Measurements from ENCODE around the gene YKT6.
"Not testable (repeated sequence)": the region's sequence is repeated elsewhere in the genome, so short reads cannot be mapped to it uniquely, and the experiment has no call there.

YKT6 gene

DNA sequence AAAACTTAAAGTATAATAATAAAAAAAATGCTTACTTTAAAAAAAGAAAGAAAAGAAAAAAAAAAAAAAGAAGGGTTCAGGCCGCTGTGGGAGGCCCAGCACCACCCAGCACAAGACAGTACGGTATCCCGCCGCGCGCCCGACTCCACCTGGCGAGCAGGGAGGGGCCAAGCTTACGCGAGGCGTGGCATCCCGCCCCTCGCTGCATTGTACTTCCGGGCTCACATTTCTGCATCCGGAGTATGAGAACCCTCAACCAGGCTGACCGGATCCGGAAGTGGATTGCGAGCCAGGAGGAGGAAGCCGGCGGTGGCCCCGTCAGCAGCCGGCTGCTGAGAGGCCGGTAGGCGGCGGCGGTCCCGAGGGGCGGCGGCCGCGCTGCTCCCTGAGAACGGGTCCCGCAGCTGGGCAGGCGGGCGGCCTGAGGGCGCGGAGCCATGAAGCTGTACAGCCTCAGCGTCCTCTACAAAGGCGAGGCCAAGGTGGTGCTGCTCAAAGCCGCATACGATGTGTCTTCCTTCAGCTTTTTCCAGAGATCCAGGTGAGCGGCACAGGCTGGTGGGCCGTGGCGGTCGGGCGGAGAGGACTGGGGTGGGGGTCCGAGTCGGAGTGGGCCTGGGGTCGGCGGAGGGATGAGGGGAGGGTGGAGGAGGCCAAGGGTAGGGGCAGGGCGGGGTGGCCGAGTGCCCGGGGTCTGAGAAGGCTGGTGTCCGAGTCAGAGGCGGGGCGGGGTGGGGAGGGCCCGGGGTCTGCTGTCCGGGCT is at the start of gene YKT6:
YKT6 (plus strand) TSS at position 280 of the 763 bp plus-strand sequence; CDS start at position 438, 158 bp downstream.
- DNase-seq, result peak; percentile 94

DNA sequence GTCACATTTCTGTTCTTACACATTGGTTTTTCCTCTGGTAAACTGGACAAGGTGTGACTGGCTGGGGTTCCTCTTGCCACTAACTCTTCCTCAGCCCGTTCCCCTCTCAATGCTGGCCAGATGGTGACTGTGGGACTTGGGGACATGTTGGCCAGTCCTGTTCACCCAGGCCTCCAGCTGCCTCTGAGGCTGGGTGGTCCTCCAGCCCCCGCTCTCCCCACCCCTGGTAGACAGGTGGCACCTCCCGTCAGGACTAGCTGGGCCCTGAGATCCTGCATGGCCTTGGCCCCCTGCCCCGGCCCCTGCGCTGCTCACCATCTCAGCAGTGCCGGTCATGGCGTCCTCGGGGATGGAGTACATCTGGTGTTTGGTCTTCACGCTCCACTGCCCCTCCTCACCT is 48.8 kb upstream of the YKT6 start:
- DNase-seq, result no peak

DNA sequence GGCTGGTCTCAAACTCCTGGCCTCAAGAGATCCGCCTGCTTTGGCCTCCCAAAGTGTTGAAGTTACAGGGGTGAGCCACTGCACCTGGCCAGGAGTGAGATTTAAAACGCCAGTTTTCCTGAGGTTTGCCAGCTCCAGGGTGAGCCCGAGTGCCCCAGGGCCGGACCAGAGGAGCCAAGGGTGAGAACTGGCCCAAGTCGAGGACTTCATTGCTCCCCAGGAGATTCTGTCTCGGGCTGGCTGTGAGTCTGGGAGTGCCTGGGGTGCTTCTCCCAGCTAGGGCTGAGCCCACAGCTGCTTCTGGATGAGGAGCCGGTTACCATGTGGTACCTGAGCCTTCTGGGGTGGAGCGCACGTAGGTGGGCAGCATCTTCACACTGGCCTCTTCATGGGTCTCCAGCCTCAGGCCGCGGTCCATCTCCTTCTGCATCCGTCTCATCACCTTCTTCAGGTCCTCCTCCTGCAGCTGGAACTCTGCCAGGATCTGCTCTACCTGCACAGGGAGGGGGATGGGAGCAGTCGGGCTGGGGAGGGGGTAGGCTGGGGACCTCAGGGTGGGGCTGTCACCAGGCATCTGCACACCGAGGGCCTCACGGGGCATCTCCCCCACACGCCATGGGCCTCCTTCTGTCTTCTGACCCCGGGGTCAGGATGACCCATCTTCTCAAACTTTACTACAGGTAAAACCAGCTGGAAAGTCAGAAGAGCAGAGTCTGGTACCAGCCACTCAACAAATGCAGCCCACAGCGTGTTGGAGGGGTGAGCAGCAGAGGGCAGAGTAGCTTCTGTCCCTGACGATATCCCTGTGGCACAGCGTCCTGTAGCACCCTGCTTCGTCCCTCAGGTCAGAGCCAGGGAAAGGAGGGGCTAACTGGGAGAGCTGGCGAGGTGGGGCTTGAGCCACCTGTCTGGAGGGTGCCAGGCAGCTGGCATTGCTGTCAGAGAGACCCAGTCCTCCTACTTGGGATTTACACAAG is 47.5 kb upstream of the YKT6 start:
- DNase-seq, result no peak

DNA sequence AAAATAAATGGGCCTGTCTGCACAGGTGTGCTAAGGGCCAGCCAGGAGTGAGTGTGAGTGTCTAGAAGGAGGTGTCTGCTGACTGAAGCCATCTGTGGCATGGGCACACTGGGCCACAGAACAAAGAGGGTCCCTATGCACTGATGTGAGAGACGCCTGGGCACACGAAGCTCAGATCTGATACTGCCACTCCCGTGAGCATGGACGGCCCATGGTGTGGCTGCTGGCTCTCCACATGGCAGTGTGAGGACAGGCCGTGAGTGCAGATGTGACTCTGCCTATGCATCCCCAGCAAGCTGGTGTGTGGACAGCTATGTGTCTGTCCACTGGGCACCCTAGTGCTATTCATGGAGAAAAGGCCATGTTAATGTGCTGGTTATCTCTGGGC is 46.8 kb upstream of the YKT6 start:
- DNase-seq, result no peak

DNA sequence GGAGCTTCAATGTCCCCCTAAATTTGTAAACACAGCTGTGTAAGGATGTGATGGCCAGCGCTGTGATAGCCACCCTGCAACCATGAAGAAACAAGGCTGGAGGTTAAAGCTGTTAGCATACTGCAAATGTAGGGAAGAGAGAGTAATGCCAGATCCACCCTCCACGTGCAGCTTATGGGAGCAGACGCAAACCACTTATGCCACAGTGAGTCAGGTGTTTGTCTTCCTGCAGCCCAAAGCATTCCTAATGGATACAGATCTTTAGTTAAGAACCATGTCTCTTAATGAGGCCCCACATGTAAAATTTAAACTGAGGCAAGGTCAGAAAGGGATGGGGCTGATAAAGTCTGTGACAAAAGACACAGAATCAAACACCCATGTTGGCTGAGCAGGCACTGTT is 46.1 kb upstream of the YKT6 start:
- no peak for DNase-seq

DNA sequence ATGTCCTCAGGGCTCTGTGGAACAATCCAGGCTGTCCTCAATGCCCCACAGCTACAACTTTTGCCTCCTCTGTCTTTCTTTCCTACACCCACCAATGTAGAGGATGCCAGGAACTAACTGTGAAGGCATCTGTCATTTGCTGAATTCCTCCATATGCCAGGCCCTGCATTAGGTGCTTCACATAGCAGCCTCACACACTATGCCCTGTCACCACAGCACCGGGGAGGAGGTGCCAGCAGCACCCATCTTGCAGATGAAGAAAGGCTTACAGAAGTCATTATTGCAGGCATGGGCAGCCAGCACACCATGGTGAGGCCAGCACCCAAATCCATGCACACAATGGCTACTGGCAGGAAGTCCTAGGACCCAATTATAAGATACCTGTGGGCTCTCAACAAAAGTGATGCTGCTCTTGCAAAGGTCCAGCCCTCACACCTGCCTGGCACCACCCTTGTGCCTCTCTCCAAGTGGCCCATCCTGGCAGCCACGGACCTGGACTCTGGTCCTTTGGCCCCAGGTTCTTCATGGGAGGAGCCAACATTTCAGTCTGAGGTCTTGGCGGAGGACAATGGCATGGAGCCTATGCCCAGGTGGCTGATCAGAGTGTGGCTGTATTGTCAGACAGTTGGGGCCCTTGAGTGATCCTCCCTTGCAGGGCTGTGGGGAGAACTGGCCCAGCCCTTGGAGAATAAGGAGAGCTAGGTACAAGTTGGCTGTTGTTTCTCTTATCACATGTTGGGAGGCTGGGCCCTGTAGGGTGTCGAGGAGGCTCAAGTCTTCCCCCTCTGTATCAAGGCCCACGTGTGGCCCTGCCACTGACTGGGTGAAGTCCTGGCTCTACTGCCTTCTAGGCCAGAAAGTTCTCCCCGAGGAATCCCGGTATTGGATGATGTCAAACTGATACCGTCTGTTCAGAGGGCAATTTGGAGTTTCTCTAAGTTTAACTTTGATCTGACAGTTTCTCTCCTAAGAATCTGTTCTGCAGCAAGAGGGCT is 45.3 kb upstream of the YKT6 start:
- DNase-seq, result no peak

DNA sequence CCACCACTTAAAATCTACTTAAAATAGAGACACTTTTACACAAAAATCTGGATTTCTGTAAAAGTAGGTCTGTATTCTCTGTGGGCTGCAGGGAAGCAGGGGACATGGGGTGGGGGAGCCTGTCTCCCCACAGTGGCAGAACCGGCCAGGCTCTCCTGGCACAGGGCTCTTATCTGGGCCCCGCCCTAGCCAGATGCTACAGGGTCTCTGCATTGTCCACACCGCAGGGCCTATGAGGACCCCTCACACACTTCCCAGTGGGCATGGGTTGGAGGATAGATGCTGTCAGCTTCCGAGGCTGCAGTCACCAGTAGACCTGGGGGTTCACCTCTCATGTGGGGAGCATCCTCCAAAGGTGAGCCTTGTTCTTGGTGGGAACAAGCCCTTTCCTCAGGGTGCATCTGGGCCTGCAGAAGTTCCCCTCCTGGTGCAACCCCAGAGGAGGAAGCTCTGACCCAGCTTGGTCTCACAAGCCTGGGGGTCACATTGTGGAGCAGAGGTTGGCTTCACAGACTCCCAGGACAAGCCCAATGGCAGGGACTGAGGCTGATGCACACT is 44.2 kb upstream of the YKT6 start:
- no peak for DNase-seq

DNA sequence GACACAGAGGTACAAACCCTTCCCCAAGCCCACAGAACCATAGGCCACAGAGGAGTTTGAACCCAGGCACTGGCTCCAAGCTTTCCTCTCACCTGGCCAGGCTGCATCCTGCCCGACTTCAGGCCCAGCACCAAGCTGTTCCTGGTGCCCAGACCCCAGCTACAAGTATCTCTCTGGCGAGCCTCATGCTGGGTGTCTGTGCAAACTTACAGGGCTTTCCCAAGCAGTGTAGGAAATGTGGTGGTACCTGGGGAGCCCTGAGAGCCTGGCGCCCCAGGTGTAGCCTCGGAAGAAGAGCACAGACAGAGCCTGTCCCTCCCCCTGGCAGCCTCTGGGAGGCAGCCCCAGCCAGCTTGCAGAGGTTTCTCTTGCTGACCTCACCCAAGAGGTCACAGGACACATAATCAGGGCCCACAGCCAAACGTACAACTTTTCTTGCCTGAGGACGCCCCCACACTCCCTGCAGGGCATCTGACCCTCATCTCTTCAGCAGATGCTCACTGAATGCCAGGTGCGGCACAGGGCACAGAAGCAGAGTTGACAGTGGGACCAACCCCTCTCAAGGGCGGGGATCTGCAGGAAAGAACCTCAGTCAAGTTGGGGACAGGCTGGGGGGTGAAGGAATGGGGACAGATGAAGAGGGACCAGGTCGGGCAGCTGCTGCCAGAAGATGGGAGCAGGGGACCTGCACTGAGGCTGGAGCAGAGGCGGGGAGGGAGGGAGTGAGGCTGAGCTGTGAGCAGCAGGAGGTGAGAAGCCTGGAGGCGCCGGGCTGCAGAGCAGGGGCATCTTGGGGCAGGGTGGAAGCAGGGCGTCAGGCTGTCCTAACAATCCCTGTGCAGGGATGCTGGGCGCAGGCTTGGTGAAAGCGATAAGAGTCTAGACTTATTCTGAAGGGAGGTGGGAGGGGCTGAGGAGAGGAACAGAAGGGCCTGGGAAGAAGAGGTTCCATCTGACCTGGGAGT is 43.4 kb upstream of the YKT6 start:
- no peak for DNase-seq

DNA sequence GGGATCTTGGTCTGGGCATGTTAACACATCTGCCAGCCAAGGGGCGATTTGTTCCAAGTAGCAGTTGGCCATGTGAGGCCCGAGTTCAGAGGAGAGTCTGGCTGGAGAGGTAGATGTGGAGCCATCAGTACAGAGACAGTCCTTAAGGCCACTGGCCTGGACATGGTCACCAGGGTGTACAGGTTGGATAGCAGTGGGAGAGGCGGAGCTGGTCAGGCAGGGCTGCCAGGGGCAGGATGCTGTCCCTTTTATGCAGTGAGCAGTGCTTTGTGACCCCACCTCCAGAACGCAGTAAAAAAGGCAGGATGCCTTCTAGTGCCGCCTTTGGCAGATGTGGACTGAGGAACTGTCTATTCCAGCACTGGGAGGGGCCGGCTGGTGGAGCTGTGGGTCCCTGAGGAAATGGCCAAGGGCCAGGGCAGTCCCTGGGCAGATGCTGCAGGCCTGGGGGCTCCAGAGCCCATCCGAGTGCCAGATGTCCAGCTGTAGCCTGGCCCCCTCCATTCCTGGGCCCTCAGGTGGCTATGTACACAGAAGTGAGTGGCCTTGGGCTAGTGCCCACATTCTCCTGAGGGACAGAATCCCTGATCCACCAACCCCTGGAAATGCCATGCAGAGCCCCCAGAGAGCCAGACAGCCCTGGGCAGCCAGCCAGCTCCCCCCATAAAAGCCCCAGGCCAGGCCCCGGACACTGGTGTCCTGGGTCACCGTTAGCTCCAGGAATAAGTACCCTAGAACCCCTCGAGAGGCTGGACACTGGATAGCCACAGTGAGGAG is 42.5 kb upstream of the YKT6 start:
- no peak for DNase-seq

DNA sequence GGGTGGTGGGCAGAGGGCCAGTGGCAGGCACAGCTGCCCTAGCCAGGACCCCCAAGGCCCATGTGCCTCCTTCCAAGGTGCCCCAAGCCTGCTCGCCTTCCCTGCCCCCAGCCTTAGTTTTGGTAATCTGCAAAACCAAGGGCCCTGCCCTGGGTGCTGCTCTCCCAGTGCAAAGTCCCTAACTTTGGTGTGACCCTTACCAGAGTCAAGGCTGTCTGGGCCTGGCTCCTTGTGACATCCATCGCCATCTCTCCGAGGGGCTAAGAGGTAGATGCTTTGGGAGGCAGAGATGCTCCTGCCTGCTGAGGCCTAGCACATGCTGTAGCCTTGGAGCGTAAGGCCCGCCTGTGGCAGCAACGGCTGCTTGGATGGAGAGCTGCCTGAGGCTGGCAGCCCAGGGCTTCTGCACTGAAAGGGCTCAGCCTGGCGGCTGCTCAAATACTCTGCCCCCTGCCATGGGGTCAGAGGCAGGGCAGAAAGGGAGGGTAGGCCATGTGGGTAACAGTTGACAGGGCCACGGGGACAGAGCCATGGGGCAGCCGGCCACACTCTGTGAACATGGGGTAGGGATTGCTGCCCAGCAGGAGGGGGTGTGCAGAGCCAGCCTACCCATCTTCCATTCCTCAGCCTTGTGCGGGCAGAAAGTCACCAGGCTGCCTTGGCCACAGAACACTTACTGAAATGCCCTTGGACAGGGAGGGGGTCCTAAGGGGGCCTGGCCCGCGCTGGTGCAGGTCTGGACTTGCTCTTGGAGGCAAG is 41.7 kb upstream of the YKT6 start:
- DNase-seq, result no peak

DNA sequence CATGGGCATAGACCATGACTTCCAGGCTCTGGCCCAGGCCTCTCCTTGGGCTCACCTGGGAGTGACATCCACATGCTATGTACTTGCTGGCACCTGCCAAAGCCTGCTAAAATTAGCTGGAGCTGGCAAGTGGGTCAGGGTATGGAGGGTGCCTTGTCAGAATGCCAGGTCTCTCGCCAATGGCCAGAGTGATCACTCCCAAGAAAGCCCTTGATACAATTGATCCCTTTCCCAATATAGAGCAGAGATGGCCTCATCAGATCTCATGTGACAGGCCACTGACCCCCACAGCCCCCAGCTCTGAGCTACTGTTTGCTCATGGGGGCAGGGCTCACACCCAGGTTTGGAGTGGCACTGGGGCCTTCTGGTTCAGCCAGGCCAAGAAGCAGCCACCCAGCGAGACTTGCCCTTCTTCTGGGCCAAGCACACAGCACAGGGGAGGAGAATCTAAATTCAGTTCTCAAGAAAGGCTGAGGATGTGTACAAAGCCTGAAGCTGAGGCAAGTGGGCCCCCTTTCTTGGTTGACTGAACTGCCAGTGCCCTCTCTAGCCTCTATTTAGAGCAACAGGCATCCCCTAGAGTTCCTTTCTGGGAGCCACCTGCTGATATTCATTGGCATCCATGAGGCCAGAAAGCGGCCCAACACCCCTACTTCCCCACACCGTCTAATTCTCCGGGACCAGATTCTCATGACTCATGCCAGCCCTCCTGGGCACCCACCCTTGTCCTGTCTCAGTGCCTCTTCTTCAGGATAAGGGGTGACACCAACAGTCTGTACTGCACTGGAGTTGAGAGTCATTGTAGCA is 40.8 kb upstream of the YKT6 start:
- no peak for DNase-seq

DNA sequence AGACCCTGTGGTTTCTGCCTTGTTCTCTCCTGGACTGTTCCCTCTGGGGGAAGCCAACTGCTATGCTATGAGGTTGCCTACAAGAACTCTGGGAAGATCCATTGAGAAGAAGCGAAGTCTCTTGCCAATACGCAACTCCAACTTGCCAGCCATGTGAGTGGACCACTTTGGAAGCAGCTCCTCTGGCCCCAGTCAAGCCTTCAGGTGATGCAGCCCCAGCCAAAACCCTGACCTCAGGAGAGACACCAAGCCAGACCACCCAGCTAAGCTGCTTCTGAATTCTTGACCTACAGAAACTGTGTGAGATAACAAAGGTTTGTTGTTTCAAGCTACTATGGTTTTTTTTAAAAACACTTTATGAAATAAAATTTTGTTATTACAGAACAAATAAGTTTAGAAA is 39.4 kb upstream of the YKT6 start:
- DNase-seq, result no peak

DNA sequence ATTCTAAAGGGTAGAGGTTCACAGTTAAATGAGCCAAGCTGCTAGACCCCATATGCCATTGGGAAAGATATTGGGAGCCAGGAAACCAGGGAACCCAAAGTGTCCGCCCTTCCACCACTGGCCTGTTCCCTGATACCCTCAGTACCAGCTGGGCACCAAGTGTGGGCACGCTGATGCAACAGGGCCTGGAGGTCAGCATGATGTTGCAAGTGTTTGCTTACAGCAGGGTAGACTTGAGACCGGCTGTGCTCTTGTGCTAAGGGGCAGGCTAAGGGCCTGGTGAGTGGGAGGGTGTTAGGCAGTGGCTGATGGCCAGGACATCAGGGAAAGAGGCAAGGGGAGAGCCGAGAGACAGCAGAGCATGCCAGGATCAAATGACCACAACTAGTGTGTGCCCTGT is 38.6 kb upstream of the YKT6 start:
- DNase-seq, result no peak

DNA sequence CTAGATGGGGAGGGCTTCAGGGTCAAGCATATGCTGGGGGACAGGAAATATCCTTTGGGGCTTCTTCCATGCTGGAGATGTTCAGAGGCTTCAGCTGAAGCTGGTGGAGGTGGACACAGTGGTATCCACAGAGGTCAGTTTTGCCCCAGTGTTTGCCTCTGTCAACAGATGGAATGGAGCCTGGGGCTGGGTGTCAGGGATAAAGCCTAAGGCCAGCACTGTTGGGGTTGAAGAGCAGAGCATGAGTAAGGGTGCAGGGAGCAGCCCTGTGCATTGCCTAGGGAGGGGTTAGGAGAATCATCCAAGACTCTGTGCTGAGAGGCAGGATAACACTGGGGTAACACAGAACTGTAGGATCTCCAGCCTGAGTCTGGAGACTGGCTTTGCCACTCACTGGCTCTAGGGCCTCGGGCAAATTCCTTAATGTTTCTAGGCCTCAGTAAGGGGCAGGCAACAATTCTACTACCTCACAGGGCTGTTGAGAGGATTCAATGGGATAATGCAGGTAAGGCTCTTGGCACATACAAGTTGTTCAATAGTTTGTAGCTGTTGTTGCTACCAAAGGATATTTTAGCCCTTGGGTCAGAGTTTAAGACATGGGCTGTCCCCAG is 37.9 kb upstream of the YKT6 start:
- no peak for DNase-seq

DNA sequence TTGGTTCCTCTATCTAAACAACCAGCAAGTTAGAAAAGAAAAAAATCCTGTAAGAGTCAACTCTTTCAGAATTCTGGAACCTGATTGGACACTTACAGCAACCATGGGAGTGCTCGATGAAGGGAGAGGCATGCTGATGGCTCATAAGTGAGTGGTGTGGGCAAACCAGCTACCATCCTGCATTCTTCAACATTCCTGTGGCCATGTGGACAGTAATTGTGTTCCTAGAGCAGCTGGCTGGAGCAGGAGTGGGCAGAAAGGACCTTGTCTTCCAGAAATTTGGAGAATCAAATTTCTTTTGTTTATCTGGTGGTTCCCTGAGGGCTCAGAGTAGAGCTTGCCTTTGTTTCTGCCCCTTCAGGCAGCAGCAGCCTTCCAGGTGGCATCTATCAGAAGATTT is 37.2 kb upstream of the YKT6 start:
- no peak for DNase-seq

DNA sequence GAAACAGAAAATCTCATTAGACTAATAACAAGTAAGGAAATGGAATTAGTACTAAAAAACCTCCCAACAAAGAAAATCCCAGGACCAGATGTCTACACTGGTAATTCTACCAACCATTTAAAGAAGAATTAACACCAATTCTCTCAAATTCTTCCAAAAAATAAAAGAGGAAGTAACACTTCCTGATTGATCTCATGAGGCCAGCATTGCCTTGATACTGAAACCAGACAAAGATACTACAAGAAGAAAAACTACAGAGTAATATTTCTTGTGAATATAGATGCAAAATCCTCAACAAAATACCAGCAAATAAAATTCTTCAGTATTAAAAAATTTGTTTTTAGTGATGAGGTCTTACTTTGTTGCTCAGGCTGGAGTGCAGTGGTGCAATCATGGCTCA is 32.9 kb upstream of the YKT6 start:
- no peak for DNase-seq

DNA sequence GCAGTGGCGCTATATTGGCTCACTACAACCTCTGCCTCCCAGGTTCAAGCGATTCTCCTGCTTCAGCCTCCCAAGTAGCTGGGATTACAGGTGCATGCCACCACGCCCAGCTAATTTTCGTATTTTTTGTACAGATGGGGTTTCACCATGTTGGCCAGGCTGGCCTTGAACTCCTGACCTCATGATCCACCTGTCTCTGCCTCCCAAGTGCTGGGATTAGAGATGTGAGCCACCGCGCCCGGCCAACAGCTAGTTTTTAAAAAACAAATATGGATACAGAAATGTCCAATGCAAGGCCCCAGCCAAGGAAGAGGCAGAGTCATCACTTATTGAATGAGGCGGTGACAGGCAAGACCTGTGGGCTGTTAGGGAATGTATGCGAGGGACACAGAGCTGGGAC is 28.9 kb upstream of the YKT6 start:
- not testable (repeated sequence) for DNase-seq

DNA sequence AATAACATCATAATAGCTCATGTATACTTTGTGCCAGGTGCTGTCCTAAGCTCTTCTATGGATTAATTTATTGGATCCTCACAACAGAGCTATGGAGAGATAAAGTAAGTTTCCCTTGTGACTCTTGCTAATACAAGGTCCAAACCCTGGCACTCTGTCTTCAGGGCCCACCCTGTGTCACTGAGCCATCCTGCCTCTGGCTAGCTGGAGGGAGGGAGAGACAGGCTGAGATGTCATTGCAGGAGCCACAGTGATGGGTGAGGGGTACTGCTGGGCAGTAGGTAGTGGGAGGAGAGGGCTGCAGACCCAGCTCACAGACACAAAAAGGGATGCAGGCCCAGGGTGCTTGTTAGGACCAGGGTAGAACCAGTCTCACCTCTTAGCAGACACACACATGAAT is 28.4 kb upstream of the YKT6 start:
- no peak for DNase-seq
